Suppressor macrophage treated with lipopolysaccharide for 1 hour (primary cell): Measurements from ENCODE around the gene PTPRD.

Experiments used
- DNase-seq, 3 donors: peaks; one replicate each; pipeline ENCODE4 v3.0.0-alpha.2; 2020 to 2022

PTPRD gene

DNA sequence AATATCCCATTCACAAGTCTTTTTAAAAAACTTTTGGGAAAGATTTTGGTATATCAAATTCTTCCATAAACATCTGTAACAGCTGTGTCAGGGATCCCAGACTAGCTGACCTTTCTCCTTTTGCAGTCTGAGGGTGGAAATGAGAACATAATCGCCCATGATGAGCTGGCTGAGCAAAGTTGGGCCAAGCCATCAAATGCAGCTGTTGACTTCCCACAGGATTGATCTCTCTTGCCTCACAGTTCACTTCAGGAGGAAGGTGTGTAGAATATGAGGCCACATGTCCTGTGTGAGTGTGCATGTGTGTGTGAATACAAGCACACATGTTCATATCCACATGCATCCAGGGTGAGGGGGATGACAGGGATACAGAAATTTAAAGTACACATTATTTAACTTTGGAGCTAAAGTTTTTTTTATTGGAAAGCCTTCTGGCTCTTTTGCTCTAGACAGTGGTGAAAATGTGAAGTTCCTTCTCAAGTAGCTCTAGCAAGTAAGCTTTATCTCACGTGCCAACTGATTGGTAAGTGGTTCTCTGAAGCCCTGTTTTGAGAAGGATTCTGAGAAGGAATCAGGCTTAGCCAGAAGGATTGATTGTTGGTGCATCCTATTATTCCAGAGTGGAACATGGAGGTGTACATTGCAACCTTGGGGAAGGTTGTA is 2344.5 kb downstream of the PTPRD start:
- DNase-seq: no peak

DNA sequence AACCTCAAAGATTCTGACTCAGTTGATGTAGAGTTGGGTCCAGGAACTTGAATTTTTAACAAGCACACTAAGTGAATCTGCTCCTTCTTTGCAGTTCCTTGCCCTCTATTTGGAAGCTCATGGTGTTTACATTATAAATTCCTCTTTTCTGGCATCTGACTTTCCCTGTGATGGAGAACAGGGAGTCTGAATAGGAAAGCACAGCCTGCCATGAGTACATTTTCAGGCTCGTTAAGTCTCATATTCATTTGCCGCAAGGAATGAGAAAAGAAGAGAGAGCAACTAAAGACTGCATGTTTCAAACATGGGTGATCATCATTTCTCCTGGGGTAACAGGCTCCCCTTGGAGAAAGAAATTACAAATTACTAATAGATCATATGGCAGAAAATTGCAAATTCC is 2345.2 kb downstream of the PTPRD start:
- no peak for DNase-seq

DNA sequence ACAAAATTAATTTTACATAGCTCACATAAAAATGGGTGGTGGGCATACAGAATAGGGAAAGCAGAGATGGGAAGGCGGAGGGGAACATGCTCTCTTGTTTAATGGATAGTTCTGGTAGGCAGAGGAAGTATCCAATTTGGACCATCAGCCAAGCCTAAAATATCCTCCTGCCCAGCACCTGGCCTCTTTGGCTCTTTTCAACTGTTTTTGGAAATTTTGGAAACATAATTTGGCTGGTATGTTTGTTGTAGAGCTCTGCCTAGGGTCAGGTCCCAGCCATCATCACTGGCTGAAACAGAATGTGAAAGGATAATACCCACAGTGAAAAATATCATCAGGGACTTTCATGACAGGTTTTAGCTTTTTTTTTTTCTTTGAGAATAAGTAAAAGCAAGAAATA is 2345.9 kb downstream of the PTPRD start:
- no peak for DNase-seq

DNA sequence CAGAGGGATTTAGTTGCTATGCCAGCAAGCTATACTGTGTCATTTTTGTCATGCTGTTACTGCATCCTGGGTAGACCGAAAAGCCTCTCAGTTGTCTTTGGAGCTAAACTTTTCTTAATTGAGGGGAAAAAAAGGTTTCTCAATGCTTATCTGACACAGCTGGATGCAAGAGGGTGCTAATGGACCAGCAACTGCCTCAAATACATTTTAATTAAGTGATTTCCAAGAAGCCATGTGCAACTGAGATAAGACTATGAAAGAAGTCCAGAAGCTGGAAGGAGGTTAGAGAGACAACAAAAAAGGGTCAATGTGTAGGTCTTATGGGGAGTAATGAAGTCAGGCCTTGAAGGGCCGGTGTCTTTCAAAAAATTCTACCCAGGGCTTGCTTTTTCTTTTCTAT is 2347.5 kb downstream of the PTPRD start:
- no peak for DNase-seq
